ENCODE results near the gene REEP6.
"Not testable (repeated sequence)": the region's sequence is repeated elsewhere in the genome, so short reads cannot be mapped to it uniquely, and the experiment has no call there.

The REEP6 gene

DNA sequence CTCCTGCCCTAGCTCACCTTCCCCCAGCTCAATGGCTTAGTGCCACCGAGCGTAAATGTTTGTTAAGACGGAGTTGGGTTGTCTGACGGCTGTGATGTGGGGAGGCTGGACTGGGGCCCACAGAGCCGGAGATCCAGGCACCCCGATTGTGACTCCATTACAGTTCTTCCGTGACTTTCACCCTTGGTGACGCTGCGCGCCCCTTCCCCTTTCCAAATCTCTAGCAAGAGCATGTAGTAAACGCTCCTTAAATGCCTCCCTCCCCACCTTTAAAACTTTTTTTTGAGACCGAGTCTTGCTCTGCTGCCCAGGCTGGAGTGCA, 829 bp downstream of the REEP6 start:
- DNase-seq: no peak

DNA sequence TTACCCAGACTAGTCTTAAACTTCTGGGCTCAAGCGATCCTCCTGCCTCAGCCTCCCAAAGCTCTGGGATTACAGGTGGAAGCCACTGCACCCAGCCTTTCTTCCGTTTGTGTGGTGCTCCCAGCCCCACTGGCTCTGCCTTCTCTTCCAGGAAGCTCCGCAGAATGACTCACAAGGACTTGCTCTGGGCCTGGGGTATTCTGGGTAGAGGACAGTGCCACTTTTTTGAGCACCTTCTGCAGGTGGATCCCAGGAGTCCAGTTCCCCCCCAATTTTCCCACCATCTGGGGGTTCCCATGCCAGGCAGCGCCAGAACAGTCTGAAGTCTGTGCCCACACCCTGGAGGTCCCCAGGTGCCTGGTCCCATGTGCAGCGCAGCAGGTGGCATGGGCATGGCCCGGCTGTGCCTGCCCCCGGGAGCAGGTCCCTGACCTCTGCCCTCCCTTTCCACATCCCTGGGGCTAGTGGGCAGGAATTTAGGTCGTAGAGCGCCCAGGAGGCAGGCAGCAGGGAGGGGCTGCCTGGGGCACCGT, 1.6 kb downstream of the REEP6 start:
- no peak for DNase-seq

DNA sequence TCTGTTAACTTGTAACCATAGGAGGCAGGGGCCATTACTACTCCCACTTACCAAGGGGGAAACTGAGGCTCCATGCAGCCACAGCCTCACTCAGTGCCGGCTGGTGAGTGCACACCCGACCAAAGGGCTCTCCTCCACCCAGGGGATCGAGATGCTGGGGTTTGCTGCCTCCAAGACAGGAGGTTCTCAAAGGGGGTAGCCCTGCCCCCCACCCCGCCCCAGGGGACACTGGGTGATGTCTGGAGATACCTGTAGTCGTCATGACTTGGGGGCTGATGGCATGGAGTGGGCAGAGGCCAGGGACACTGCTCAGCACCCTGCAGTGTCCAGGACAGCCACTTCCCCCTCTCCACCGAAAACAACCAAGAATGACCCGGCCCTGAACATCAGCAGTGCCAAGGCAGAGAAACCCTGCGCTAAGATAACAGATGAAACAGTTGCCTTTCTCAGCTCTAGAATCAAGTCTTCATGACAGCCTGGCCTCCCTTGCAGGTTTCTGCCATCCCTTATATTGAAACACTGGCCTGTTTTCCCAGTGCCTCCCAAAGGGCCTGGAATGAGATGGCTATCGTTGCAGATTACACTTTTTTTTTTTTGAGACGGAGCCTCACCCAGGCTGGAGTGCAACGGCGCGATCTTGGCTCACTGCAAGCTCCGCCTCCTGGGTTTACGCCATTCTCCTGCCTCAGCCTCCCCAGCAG, 3.3 kb downstream of the REEP6 start:
- DNase-seq: no peak

DNA sequence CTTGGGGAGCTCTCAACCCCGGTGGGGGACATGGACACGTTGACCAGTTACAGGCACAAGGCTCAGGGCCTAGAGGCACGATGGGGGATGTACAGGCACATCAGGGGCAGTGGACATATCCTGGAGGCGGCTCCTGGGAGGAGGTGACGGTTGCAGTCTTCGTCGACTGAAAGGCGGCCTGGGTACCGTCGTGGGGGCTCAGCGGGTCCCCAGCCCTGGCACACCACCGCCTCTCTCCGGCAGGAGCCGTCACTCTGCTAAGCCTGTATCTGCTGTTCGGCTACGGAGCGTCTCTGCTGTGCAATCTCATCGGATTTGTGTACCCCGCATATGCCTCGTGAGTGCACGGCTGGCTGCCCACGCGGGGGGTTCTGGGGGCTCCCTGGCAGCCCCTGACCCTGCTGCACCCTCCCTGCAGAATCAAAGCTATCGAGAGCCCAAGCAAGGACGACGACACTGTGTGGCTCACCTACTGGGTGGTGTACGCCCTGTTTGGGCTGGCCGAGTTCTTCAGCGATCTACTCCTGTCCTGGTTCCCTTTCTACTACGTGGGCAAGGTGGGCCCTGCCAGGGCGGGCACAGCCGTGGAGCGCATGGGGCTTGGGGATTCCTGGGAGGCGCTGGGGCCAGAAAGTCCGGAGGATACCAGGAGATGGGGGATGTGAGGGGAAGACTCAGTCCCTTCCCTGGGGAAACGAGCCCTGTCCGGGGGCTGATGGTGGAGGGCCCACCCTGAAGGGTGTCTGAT, 4.2 kb downstream of the REEP6 start:
- no peak for DNase-seq

DNA sequence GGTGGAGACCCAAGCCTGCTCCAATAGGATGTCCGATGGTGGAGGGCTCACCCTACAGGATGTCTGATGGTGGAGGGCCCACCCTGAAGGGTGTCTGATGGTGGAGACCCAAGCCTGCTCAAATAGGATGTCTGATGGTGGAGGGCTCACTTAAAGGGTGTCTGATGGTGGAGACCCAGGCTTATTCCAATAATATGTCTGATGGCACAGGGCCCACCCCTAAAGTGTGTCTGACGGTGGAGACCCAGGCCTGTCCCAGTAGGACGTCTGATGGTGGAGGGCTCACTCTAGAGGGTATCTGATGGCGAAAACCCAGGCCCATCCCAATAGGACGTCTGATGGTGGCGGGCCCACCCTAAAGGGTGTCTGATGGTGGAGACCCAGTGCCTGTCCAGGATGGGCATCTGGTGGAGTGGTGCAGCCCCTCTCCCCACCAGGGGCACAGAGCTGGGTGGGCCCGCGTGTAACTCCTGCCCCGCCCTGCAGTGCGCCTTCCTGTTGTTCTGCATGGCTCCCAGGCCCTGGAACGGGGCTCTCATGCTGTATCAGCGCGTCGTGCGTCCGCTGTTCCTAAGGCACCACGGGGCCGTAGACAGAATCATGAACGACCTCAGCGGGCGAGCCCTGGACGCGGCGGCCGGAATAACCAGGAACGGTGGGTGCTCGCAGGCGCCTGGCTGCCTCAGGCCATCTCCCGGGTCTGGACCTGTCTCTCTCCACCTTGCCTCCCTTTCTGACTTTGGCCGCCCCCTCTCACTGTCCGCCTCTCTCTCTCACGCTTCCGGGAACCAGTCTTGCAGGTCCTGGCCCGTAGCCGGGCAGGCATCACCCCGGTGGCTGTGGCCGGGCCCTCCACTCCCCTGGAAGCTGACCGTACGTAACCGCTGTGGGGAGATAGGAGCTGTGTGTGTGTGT, 5.1 kb downstream of the REEP6 start:
- DNase-seq: no peak

DNA sequence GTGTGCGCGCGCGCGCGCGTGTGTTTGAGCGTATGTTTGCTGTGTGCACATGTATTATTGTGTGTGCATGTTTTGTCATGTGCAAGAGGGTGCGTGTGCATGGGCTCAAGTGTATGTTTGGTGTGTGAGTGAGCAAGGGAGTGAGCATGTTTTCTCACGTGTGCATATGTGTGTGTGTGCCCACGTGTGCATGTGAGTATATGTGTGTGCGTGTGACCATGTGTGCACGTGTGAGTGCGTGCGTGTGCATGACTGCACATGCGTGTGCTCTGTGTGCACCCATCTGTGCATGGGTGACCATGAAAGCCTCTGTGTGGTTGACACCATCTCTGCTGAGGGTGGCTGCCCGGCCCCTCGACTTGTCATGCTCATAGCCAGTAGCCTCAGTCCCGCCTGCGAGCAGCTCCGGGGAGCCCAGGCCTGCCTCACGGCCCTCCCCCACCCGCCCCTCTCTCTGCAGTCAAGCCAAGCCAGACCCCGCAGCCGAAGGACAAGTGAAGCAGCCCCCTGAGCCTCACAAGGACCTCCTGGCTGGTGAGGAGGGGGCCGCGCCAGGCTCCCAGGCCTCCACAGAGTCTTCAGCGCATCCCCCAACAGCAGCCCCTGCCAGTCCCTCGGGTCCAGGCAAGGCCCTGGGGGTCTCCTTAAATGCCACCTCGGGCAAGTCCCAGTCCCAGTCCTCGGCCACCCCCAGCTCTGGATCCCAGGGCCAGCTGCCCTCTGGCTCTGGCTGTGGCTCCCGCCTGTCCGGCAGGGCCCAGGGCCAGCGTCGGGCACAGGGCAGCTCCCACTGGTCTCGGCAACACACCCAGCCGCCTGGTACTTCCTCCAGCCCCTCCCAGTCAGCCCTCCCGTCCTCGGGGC, 6.0 kb downstream of the REEP6 start:
- DNase-seq: no peak

DNA sequence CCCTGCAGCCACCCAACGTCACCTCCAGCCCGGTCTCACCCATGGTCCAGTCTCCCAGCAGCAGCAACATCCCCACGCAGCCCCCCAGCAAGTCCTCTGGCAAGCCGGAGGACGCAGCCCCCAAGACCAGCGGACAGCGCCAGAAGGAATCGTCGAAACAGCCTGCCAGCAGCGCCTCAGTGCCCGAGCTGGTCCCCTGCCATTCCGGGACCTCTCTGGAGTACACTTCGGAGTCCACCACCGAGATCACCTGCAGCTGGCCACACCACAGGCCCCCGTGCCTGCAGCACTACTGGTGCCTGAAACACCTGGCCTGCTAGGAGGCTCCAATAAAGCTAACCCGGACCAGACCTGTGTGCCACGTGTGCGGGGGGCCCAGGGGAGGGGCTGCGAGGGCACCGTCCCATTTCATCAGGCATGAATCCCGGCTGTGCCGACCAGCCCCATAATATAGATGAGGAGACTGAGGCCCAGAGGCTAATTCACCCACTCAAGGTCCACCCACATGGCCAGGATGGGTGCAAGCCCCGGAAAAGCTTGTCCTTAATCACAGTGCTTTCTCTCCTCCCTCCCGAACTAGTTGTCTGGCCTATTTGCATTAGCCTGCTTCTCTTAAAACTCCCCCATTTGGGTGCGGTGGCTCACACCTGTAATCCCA, 6.7 kb downstream of the REEP6 start:
- no peak for DNase-seq

DNA sequence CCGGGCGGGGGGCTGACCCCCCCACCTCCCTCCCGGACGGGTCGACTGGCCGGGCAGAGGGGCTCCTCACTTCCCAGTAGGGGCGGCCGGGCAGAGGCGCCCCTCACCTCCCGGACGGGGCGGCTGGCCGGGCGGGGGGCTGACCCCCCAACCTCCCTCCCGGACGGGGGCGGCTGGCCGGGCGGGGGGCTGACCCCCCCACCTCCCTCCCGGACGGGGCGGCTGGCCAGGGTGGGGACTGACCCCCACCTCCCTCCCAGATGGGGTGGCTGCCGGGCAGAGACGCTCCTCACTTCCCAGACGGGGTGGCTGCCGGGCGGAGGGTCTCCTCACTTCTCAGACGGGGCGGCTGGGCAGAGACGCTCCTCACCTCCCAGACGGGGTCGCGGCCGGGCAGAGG, 8.2 kb downstream of the REEP6 start:
- not testable (repeated sequence) for DNase-seq

DNA sequence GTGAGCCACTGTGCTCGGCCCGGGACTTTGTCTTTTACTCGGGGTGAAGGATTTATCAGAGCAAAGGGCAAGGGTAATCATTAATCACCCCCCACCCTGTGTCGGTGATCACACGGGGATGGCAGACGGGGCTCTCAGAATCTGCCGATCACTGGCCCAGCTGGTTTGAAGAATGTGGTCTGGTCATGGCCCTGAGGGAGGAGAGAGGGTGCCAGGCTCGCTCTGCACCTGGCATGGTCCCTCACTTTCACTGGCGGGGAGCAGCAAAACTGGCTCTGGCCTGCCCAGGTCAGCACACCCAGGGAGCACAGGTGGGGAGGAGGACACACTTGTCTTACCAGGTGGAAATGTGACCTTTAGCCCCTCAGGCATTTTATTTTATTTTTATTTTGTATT, 10.2 kb downstream of the REEP6 start:
- DNase-seq: no peak

DNA sequence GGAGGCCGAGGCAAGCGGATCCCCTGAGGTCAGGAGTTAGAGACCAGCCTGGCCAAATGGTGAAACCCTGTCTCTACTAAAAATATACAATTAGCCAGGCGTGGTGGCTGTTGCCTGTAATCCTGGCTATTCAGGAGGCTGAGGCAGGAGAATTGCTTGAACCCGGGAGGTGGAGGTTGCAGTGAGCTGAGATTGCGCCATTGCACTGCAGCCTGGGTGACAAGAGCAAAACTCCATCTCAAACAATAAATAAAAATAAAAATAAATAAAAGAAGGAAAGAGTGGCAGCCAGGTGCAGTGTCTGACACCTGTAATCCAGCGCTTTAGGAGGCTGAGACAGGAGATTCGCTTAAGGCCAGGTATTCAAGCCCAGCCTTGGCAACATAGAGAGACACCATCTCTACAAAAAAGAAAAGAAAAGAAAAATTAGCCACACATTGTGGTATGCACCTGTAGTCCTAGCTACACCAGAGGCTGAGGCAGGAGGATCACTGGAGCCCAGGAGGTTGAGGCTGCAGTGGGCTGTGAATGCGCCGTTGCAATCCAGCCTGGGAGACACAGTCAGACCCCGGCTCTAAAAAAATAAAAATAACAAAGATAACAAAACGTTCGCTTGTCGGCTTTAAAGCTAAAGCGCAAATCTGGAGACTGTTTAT, 11.6 kb downstream of the REEP6 start:
- DNase-seq: no peak

DNA sequence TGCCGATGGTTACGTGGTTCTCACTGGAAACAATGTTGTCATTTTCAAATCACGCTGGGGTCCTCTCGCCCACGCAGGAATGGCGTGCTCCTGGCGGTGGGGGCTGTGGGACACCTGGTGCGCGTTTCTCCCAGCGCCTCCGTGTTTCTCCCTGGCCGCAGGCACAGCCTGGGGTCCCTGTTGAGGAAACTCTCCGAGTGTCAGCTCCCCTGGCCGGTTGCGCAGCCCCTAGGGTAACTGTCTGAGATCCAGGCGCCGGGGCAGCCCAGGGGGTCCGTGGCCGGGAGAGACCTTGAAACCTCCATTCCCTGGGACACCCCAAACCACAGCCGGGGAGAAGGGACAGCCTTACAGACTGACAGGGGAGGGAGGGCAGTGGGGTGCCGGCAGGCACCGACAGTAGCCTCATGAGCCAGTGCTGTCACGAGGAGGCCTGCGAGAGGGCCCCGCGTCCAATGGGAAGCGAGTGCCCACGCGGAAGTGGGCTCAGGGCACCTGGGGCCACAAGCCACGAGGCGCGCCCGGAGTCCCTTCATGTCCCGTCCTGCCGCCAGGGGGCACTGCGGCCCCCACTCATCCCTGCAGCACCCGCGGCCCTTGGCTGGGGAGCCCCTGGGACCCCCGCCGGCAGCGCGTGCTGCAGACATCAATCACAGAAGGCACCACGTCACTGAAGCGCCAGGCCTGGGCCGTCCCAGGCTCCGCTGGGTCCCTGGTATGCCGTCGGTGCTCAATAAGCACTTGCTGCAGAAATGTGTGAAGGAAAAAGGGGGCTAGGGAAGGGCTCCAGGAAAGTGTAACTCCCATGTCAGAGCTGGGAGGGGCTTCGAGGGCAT, 12.3 kb downstream of the REEP6 start:
- peak; percentile 75 for DNase-seq

DNA sequence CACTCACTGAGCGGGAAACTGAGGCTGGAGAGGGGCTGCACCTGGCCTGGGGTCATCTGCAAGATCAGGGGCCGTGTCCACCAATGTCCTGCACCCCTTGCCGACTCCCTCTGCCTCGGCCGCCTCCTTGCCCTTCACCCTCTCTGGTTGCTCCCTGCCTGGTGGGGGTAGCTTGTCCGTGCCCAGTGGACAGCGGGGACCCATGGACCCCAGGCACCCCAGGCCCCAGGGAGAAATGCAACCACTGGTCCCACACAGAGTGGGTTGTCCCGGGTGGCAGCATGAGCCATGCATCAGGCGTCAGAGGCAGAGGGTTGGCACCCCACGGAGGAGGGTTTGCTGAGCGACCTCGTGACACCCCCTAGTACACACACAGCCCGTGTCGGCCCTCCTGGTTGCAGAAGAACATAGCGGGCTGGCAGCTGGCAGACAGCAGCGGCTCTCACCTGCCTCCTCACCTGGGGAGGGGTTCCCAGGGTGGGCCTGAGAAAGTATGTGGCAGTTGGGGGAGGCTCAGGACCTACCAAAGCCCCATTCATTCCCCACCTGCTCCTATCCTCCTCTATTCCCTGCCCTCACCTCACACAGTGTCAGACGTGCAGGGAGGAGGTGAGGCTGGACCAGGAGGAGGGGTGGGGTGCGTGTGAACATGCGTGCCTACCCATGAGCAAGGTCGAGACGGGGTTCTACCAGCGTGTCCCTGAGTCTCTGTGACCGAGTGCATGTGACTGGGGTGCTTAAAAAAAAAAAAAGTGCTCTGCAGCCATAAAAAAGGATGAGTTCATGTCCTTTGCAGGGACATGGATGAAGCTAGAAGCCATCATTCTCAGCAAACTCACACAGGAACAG, 13.2 kb downstream of the REEP6 start:
- no peak for DNase-seq

DNA sequence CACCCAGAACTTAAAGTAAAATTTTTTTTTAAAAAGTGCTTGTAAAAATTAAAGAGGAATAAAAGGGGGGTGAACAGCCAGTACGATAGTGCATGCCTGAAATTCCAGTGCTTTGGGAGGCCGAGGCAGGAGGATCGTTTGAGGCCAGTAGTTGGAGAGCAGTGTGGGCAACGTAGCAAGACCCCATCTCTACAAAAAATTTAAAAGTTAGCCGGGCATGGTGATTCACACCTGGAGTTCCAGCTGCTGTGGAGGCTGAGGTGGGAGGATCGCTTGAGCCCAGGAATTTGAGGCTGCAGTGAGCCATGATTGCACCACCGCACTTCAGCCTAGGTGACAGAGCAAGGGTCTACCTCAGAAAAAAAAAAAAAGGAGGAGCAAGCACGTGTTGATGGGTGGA, 14.0 kb downstream of the REEP6 start:
- DNase-seq: no peak

DNA sequence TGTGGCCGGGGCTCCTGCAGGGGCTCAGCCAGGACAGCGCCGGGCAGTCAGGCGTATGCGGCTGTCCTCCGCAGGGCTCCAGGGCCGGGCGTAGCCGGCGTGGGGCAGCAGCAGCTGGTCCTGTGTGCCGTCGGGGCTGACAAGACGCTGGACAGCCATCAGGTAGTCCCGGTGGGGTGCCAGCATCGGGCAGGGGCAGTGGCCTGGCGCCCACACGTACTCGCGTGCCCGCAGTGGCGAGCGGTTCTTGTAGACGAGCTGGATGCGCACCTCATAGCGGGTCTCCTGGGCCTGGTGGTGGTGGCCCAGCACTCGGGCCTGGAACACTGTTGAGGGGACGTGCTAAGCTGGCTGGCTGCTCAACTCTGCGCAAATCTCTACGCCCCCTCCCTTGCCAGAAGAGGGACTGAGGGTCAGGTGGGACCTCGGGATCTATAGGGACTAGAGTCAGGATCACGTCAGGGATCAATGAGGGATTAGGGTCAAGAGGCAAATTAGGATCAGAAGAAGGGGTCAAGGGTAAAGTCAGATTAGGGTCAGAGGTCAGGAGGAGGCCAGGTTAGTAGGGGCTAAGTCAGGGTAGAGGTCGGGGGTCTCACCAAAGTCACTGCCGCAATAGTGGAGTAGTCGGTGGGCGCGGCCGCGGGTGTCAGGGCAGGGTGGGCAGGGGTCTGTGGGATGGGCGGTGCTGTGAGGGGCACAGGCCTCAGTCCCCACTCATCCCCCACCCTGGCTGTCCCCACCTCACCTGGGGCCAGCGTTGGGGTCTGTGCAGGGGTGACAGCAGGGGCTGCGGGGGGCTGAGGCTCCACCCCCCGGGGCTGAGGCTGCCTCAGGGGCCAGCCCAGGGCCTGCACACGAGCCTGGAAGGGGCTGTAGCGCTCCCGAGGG, 15.3 kb downstream of the REEP6 start:
- DNase-seq: no peak

DNA sequence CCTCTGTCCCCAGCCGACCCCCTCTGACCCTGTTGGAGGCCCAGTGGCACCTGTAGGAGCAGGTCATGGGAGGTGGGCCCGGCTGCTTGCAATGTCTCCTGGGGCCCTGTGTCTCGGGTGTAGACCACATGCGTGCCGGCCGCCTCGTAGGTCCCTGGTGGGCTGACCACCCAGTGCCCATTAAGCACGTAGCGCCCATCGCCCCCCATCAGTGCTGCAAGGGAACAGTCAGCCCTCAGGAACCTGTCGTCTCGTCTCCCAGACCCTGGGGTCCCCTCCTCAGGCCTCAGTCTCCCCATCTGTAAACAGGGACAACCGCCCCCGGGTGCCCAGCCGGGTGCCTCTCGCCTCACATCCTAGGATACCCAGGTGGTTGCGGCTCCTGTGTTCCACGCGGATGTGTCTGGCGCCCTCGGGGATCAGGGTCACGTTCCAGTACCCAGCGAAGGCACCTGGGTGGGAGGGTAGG, 16.2 kb downstream of the REEP6 start:
- no peak for DNase-seq

DNA sequence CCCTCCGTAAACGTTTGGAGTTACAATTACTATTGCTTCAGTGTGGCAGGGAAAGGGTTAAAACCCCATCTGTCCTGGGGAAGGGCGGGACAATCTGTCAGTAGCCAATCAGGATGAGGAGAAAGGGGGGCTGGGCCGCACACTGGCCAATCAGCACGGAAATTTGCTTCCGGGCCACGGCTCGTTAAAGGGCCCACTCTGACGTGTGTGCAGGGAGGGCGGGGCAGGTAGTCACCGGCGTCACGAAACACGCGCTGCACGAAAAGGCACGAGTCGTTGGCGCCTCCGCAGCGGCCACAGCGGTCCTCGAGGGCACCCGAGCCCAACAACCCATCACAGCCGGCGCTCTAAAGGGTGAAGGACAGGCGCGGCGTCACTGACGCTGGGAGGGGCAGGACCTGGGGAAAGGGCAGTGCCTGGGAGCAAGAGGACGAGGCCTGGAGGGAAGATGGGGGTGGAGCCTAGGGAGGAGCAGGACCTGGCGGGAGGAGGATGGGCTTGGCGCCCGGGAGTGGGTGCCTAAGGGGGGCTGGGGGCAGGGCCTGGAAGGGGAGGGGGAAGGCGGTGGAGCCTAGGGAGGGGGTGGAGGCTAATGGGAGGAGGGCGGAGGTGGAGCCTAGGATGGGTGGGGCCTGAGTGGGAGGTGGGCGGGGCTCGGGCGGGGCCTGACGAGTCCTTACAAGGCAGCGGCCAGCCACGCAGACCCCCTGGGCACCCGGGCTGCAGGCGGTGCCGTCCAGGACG, 17.0 kb downstream of the REEP6 start:
- DNase-seq: peak; percentile 89

DNA sequence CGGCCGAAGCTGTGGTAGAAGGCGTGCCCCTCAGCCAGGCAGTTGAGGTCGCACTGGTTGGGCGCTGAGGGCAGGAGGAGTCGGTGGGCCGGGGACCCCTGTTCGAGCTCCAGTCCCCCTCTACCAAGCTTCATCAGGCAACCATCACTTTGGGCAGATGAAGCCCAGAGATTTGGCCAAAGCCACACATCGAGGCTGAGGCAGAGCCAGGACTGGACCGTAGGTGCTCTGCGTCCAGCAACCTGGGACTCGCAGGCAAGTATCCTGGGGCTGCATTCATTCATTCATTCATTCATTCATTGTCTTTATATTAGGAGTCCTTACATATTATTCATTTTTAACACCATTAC, 17.5 kb downstream of the REEP6 start:
- no peak for DNase-seq

Data from stimulated activated CD4-positive, alpha-beta T cell treated with anti-CD3 and anti-CD28 coated beads, Interleukin-4, amount 100 ng/mL, for 1 hour (primary cell).